ENCODE data around the gene PIERCE2. TPM values are rescaled to one million over a fixed set of nuclear protein-coding genes. Genes with fewer than 3 reads are reported as not detected.

Gene PIERCE2
- total and polyA plus RNA-seq, 2 of the 13 experiments (the other 11 are each of a cell fraction or from before 2014, with no cell fraction given), result 0.09 TPM; not detected in 1

DNA sequence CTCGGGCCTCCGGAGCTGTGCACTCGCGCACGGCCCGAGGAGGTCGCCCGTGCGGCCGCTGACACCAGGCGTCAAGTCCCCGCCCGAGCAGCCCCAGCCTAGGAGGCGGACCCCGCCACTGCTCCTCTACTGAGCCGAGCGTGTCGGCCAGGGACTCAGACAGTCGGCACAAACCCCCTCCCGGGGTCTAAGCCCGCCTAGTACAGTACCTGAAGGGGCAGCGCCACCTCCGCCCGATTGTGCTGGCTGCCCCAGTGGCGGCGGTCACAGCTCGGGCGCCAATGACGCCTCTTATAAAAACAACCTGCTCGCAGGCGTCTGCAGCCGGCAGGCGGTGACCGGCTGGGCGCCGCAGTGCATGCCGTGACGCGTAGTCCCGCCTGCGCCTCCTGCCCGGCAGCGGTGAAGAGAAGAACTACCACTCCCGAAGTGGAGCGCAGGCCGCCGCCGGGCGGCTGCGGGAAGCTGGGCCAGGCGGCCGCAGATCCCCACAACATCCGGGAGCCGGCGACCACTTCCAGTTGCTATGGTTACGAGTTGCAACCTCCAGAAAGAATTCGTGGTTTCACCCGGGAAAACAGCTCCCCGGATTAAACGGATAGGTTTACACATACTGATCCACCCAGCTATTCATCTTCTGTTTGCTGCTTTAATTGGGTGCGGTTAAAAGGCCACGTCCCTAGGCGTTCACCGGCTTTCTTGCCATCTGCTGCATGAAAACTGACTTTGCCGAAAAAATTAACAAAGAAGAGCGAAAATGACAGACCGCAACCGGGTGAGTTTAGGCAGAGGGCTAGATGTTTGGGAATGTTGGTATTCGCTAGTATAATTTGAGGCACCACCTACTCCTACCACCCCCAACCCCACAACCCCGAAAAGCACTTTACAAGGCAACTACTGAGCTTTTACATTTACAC, at the start of gene PIERCE2, which contains the start of gene CCPG1 (continued):
- TF ChIP-seq AGO1 (IDR thresholded peaks at IDR 0.05; ENCODE audit: low read depth, low read length, poor library complexity, severe bottlenecking), result peak; percentile 65
- TF ChIP-seq, protein P1, sequence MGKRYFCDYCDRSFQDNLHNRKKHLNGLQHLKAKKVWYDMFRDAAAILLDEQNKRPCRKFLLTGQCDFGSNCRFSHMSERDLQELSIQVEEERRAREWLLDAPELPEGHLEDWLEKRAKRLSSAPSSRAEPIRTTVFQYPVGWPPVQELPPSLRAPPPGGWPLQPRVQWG (CRISPR knock-in tag; IDR thresholded peaks at IDR 0.05; ENCODE audit: borderline replicate concordance, low read depth), result no peak
- TF ChIP-seq ZNF543 (CRISPR knock-in tag; IDR thresholded peaks at IDR 0.05), result 0 out of 2 replicates have a peak, but pooled peaks have one; percentile 40
- TF ChIP-seq MIER3 (CRISPR knock-in tag; IDR thresholded peaks at IDR 0.05; ENCODE audit: borderline replicate concordance), result no peak
- TF ChIP-seq ZNF713 (CRISPR knock-in tag; IDR thresholded peaks at IDR 0.05), result peak; percentile 73; the same call in 1 of the 2 replicates
- TF ChIP-seq, protein P2, sequence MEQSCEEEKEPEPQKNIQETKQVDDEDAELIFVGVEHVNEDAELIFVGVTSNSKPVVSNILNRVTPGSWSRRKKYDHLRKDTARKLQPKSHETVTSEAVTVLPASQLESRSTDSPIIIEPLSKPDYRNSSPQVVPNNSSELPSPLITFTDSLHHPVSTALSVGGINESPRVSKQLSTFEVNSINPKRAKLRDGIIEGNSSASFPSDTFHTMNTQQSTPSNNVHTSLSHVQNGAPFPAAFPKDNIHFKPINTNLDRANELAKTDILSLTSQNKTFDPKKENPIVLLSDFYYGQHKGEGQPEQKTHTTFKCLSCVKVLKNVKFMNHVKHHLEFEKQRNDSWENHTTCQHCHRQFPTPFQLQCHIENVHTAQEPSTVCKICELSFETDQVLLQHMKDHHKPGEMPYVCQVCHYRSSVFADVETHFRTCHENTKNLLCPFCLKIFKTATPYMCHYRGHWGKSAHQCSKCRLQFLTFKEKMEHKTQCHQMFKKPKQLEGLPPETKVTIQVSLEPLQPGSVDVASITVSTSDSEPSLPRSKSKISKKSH (CRISPR knock-in tag; IDR thresholded peaks at IDR 0.05; ENCODE audit: borderline replicate concordance), result no peak
- TF ChIP-seq FOXO1 (CRISPR knock-in tag; IDR thresholded peaks at IDR 0.05), result peak; percentile 25; the same call in 1 of the 2 replicates
- peak; percentile 82 for TF ChIP-seq FOXK1 (CRISPR knock-in tag; IDR thresholded peaks at IDR 0.05; ENCODE audit: borderline replicate concordance, low read depth)
- TF ChIP-seq, protein P3, sequence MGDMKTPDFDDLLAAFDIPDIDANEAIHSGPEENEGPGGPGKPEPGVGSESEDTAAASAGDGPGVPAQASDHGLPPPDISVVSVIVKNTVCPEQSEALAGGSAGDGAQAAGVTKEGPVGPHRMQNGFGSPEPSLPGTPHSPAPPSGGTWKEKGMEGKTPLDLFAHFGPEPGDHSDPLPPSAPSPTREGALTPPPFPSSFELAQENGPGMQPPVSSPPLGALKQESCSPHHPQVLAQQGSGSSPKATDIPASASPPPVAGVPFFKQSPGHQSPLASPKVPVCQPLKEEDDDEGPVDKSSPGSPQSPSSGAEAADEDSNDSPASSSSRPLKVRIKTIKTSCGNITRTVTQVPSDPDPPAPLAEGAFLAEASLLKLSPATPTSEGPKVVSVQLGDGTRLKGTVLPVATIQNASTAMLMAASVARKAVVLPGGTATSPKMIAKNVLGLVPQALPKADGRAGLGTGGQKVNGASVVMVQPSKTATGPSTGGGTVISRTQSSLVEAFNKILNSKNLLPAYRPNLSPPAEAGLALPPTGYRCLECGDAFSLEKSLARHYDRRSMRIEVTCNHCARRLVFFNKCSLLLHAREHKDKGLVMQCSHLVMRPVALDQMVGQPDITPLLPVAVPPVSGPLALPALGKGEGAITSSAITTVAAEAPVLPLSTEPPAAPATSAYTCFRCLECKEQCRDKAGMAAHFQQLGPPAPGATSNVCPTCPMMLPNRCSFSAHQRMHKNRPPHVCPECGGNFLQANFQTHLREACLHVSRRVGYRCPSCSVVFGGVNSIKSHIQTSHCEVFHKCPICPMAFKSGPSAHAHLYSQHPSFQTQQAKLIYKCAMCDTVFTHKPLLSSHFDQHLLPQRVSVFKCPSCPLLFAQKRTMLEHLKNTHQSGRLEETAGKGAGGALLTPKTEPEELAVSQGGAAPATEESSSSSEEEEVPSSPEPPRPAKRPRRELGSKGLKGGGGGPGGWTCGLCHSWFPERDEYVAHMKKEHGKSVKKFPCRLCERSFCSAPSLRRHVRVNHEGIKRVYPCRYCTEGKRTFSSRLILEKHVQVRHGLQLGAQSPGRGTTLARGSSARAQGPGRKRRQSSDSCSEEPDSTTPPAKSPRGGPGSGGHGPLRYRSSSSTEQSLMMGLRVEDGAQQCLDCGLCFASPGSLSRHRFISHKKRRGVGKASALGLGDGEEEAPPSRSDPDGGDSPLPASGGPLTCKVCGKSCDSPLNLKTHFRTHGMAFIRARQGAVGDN (CRISPR knock-in tag; IDR thresholded peaks at IDR 0.05), result peak; percentile 95
- peak; percentile 89 for TF ChIP-seq ZNF501 (CRISPR knock-in tag; IDR thresholded peaks at IDR 0.05)
- TF ChIP-seq ZMYM4 (CRISPR knock-in tag; IDR thresholded peaks at IDR 0.05), result peak; percentile 84; the same call in 1 of the 2 replicates
- no peak for TF ChIP-seq ZNF766 (CRISPR knock-in tag; IDR thresholded peaks at IDR 0.05; ENCODE audit: borderline replicate concordance)
- no peak for TF ChIP-seq SMAD3 (CRISPR knock-in tag; IDR thresholded peaks at IDR 0.05)
- peak; percentile 95 for TF ChIP-seq ARID4A (CRISPR knock-in tag; IDR thresholded peaks at IDR 0.05; ENCODE audit: borderline replicate concordance)
- TF ChIP-seq ZSCAN30 (CRISPR knock-in tag; IDR thresholded peaks at IDR 0.05), result no peak
- peak; percentile 96 for TF ChIP-seq PITX1 (CRISPR knock-in tag; IDR thresholded peaks at IDR 0.05)

Data from HepG2 (cell line).